ENCODE measurements around the gene MYBPHL.
A peak's percentile ranks its signal among the peaks of the same experiment; 100 is the strongest.
"Not testable (repeated sequence)": the region's sequence is repeated elsewhere in the genome, so short reads cannot be mapped to it uniquely, and the experiment has no call there.

The MYBPHL gene

DNA sequence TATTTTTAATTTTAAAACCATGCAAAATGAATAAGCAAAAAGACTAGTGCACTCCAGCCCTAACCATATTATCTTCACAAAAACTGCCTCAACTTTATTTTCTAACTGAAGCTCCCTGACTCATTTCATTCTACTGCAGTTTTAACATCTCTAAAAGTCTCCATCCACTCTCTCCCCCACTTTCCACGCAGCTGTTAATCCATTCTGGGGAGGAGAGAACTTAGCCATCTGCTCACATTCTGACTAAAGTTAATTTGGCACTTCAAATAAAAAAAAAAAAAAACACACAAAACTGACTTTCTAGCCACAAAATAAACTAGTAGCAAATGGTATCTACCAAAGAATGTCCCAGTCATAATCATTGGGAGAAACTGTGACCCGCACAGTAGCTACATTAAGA lies 5.4 kb upstream of the MYBPHL start:
- DNase-seq, result peak in 1 of 42 donors; percentile 37
- intact Hi-C loops (cut with DNase I), result loop anchor here (5.0 kb wide), 1 partner anchor 35 kb away; no protein-coding TSS in a partner anchor

DNA sequence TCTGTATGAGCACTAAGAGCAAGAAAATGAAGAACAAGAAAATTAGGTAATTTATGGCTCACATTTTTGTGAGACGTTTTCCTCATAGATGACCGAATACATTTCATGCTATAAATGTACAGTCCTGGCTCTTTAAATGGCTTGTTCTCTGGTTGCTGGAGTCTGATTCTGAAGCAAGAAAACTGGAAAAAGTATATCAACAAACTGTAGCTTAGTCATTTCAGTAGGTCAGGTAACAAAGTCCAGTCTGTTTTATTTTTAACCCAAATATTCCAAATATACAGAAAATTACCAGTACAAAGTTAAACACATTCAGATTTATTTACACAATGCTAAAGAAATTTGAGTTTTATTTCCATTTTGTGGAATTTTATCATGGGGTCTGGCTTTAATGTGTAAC lies 2.5 kb upstream of the MYBPHL start:
- DNase-seq, result no peak
- intact Hi-C loops (cut with DNase I), result no loop called here

DNA sequence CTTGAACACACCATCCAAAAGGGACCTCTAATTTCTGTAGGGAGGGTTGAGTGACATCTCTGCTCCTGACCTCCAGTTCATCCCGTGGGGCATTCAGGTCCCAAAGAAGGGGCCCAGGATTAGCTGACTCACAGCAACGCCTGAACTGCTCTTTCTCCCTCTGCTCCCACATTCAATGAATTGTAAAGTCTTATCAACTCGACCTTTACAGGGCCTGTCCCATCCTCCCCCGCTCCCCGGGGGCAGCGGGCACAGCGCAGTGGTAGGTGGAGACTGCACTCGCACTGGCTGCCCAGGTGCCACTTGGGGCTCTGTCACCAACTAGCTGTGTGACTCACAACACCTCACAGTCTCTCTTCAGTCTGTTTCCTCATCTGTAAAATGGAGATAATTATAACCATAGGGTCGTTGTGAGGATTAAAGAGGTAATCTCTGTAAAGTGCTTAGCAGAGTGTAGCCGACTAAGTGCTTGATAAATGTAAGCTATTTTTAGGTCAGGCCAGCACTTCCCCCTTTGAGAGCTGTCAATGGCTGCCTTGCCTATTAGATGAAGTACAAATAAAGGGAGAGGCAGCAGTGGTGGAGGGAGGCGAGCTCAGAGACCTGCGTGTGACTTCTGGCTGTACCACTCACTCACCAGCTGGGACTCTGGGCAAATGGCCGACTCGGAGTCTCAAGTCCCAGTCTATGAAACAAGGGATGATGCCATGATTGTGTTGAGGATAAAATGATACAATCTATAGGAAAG lies 637 bp upstream of the MYBPHL start:
- DNase-seq, result peak; percentile 42 to 88 (median 70)
- intact Hi-C loops (cut with DNase I), result no loop called here

DNA sequence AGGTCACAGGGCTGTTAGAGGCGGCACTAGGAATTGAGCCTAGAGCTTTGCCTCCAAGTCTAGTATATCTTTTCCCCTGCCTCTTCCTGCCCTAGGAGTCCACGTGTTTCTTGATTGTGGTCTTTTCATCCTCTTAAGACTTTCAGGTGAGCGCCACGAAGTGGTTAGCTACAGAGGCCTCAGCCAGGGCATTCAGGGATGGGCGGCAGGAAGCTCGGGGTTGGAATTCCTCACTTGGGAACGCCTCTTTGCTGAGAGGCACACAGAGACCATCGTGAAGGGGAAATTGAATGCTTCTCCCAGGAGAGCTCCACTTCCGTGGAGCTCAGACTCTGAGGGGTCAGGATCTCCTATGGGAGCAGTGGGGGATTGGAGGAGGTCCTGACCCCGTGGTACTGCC lies 820 bp downstream of the MYBPHL start:
- intact Hi-C loops (cut with DNase I), result not testable (repeated sequence)
- DNase-seq, result peak in 1 of 42 donors; percentile 9

GRCh38 chr1:109304226-109304920 lies 2.4 kb downstream of the MYBPHL start:
- DNase-seq, result peak; percentile 65 to 94 (median 84)
- intact Hi-C loops (cut with DNase I), result loop anchor here (5.0 kb wide), 1 partner anchor 93 kb away; the partner anchor contains the start of gene SORT1

DNA sequence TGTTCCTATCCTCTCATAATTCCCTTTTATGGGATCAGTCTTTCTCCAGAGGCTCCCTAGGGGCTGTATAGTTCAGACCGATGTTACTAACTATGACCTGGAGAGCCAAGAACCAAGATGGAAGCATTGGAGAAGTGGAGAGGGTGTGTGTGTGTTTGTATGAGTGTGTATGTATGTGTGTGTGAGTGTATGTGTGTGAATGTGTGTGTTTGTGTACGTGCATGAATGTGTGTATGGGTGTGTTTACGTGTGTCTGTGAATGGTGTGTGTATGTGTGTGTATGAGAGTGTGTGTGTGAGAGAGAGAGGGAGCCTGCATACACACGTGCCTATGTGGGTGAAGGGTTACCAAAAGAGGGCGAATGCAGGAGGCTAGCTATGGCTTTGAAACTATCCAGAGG lies 4.9 kb downstream of the MYBPHL start:
- no peak for DNase-seq
- intact Hi-C loops (cut with DNase I), result loop anchor here (5.0 kb wide), 1 partner anchor 95 kb away; the partner anchor contains the start of gene SORT1

DNA sequence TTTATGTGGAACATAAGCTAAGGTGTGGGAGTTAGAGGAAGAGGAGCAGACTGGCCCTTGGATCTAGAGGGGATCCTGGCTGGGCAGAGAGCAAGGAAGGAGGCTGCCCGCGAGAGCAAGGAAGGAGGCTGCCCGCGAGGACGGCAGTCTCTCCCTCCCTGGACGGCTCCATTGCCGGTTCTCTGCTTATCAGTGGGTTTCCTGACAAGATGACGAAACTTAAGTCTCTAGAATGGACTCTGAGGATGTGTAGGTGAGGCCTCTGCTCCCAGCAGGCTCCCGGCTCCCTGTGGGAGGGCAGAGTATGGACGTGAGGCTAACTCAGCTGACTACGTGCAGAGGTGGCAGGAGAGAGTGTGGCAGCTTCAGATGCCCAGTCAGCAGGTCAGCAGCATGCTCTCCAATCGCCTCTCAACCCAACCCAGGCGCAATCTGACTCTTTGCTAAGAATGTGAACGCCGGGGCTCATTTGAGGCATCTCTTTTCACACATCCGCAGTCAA lies 6.1 kb downstream of the MYBPHL start:
- DNase-seq, result no peak
- intact Hi-C loops (cut with DNase I), result loop anchor here (5.0 kb wide), 1 partner anchor 97 kb away; the partner anchor contains the start of gene SORT1

GRCh38 chr1:109299558-109300343 lies 7.1 kb downstream of the MYBPHL start:
- intact Hi-C loops (cut with DNase I), result loop anchor here (5.0 kb wide), 1 partner anchor 98 kb away; the partner anchor contains the start of gene SORT1
- DNase-seq, result peak; percentile 76 to 97 (median 92)

DNA sequence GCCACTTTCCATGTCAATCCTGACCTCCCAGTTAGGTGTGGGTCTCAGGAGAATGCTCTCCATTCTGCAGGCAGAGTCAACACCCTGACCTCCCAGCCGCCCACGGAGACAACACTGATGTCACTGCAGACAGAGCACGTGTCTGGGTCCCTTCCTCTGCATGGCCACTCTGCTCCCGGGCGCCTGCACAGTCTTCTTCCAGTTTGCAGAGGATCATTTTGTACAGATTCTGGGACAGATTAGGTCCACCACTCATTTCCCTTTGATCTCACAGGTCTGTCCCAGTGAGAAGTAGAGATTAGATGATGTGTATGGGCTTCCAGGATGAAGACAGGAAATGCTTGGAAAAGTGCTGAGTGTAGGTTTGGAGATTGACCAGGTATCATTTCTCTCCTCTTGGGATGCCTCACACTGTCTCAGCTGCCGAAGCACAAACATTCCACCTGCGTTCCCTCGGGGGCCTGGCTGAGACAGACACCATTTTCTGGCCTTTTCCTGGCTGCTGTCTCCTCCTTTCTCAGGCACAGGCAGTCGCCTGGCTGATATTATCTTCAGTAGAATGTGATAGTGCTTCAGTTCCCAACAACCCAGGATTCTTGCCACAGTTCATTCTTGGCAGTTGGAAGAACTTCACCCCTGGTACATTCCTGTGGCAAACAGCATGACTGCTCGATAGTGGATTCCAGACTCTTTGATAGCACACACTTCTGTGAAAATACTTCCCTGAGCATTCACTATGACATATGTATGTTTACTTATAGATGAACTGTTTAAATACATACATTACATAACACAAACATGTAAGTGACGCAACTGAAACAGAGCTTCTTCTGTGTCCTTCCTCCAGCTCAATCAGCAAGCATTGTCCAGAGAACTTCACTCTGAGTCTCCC lies 7.9 kb downstream of the MYBPHL start:
- peak; percentile 56 to 92 (median 81) for DNase-seq

GRCh38 chr1:109296782-109297181 lies 10.0 kb downstream of the MYBPHL start:
- peak in 7 of 42 donors; percentile 28 to 69 (median 53) for DNase-seq
- intact Hi-C loops (cut with DNase I), result no loop called here

More for the DNA sequence above, 7.9 kb downstream of the MYBPHL start:
- intact Hi-C loops (cut with DNase I), result no loop called here

- no peak for DNase-seq
- intact Hi-C loops (cut with DNase I), result no loop called here
Observed at GRCh38 chr1:109295712-109296415, 10.9 kb downstream of the MYBPHL start.

- DNase-seq, result no peak
- intact Hi-C loops (cut with DNase I), result no loop called here
Observed at GRCh38 chr1:109294481-109294880, 12.3 kb downstream of the MYBPHL start.

GRCh38 chr1:109293026-109293425 lies 13.8 kb downstream of the MYBPHL start:
- intact Hi-C loops (cut with DNase I), result no loop called here
- DNase-seq, result peak in 15 of 42 donors; percentile 43 to 87 (median 66)

- DNase-seq, result peak in 2 of 42 donors; percentile 37 to 56
- intact Hi-C loops (cut with DNase I), result no loop called here
Observed at GRCh38 chr1:109292364-109292763, 14.4 kb downstream of the MYBPHL start.

- DNase-seq, result peak in 2 of 42 donors; percentile 58 to 64
Observed at GRCh38 chr1:109290998-109291397, 15.8 kb downstream of the MYBPHL start.

DNA sequence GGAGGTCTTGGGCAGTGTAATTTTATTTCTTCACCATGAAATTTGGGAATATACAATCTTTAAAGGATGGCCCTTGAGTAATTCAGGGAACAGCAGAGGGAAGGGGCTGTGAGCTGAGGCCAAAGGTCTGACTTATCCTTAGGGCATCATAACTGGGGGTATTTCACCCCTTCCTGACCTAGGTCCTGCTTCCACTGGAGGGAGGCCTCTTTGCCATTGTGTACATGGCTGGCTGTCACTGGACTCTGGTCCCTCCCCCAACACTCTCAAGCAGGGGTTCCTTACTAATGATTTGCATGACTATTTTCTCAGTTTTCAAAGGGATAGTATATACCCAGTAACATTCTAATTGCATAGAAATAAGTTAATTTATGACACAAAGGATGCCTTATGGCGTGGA lies 16.7 kb downstream of the MYBPHL start:
- intact Hi-C loops (cut with DNase I), result no loop called here

More at GRCh38 chr1:109290998-109291397, 15.8 kb downstream of the MYBPHL start:
- intact Hi-C loops (cut with DNase I), result no loop called here

GRCh38 chr1:109286762-109287161 lies 20.0 kb downstream of the MYBPHL start:
- intact Hi-C loops (cut with DNase I); DNase-seq: not testable (repeated sequence)

More for the DNA sequence above, 16.7 kb downstream of the MYBPHL start:
- DNase-seq, result no peak

Data from head of caudate nucleus (tissue), 42 donors.